Panc1 (cell line): ENCODE measurements around the gene SBK2. TPM values are rescaled to one million over a fixed set of nuclear protein-coding genes. Genes with fewer than 3 reads are reported as not detected.

Experiments
- ATAC-seq: fragments of 200-7000 bp; cut with Tn5 transposase; 2 replicates; pipeline ENCODE4 v1.9.1; 2020; ENCODE audit warnings: mild to moderate bottlenecking, moderate library complexity
- BruUV-seq: library from RNA; stranded (reverse); fragments of 400-500 nt; replicated peaks from 2 replicates; lab custom pipeline; 2021; lab: Mats Ljungman, UMichigan
- CTCF ChIA-PET: fragments of 300-600 bp; sonication (Branson Sonifier 250); formaldehyde crosslinking; loops from one replicate; lab custom pipeline; 2022; ENCODE audit warnings: antibody characterized with exemption; lab: Charles Lee
- POLR2A ChIA-PET: fragments of 300-600 bp; sonication (Branson Sonifier 250); formaldehyde crosslinking; loops from one replicate; lab custom pipeline; 2022; ENCODE audit warnings: antibody characterized with exemption; lab: Charles Lee
- DNase-seq: peaks from one replicate; pipeline ENCODE4 v3.0.0-alpha.2; 2010; ENCODE audit warnings: low read depth, low spot score
- H3K27ac ChIP-seq: 2 replicates; pipeline ENCODE4 v1.5.1; 2011; ENCODE audit warnings: mild to moderate bottlenecking, low read length, inconsistent platforms
- H3K27me3 ChIP-seq: fragments of 200-500 bp; sonication (Bioruptor generic); 2 replicates; pipeline ENCODE4 v1.6.0; 2014; ENCODE audit warnings: low read length, inconsistent platforms; ENCODE audit not compliant: control insufficient read depth, insufficient read depth
- H3K36me3 ChIP-seq: fragments of 200-500 bp; sonication (Bioruptor generic); 2 replicates; pipeline ENCODE4 v1.5.1; 2014; ENCODE audit warnings: inconsistent platforms, mild to moderate bottlenecking, low read length, moderate library complexity; ENCODE audit not compliant: control insufficient read depth, insufficient read depth
- H3K4me1 ChIP-seq: 2 replicates; pipeline ENCODE4 v1.5.1; 2011; ENCODE audit warnings: inconsistent platforms, mild to moderate bottlenecking, low read length, moderate library complexity; ENCODE audit not compliant: control insufficient read depth, insufficient read depth
- H3K4me3 ChIP-seq, 2 experiments: 2 replicates each; pipeline ENCODE4 v1.5.1; 2011 to 2012; ENCODE audit warnings: low read depth in 2 of 2, low read length in 2 of 2, mild to moderate bottlenecking in 2 of 2, inconsistent platforms in 1 of 2, moderate library complexity in 1 of 2
- H3K9me3 ChIP-seq: fragments of 200-500 bp; sonication (Bioruptor generic); 2 replicates; pipeline ENCODE4 v1.5.1; 2014; ENCODE audit warnings: low read depth, mild to moderate bottlenecking, inconsistent platforms, low read length, moderate library complexity; ENCODE audit not compliant: control insufficient read depth, insufficient read depth
- POLR2AphosphoS5 ChIP-seq: IDR thresholded peaks from 2 replicates; pipeline ENCODE4 v1.6.1; 2012; ENCODE audit warnings: mild to moderate bottlenecking, low read depth, low read length, moderate library complexity
- SIN3A ChIP-seq: IDR thresholded peaks from 2 replicates; pipeline ENCODE4 v1.6.1; 2012; ENCODE audit warnings: low read depth, mild to moderate bottlenecking, low read length, moderate library complexity, borderline replicate concordance; ENCODE audit not compliant: insufficient read depth
- TCF7L2 ChIP-seq: IDR thresholded peaks from 2 replicates; pipeline ENCODE4 v1.6.1; 2011; ENCODE audit warnings: mild to moderate bottlenecking, low read depth, low read length, inconsistent platforms
- in situ Hi-C: cut with HindIII; loops from 2 replicates; pipeline ENCODE4 v1.10.0; 2016; ENCODE audit warnings: low sequenced_read_pairs, low pct_unique_long_range_greater_than_20kb
- intact Hi-C: fragments of 100-400 bp; cut with micrococcal nuclease; formaldehyde crosslinking; loops from one replicate; pipeline ENCODE4 v1.10.0; 2022; ENCODE audit not compliant: unreplicated experiment
- total RNA-seq: library from RNA; stranded (reverse); gene quantifications from one replicate; pipeline ENCODE4 v1.2.1, GENCODE V29; 2021; ENCODE audit not compliant: unreplicated experiment
- TF ChIP-seq, protein P1 (sequence below), 2 experiments: IDR thresholded peaks; 2 replicates each; pipeline ENCODE4 v1.6.1; 2011 to 2012; ENCODE audit warnings: low read depth in 2 of 2, control low read depth in 1 of 2, low read length in 1 of 2, mild to moderate bottlenecking in 1 of 2, moderate library complexity in 1 of 2; ENCODE audit not compliant: insufficient read depth in 1 of 2
- TF ChIP-seq, protein P2 (sequence below): fragments of 450-650 bp; IDR thresholded peaks from 2 replicates; pipeline ENCODE4 v1.5.1; 2017; ENCODE audit warnings: mild to moderate bottlenecking

The SBK2 gene
- total RNA-seq, 1 experiment from 2014 or later: 0.69 TPM

GRCh38 chr19:55502197-55502952 is 34.6 kb downstream of the SBK2 start:
- DNase-seq (no peak), ATAC-seq (no peak)
- in situ Hi-C loops: no loop called here
- Histone ChIP-seq H3K27me3 (no peaks in the 10 kb centered on the region), H3K4me1 (no peaks in the 10 kb centered on the region), H3K27ac (no peak overlapping the region), H3K36me3 (no peaks in the 10 kb centered on the region), H3K4me3 (no peak overlapping the region), H3K9me3 (no peaks in the 10 kb centered on the region)
- POLR2A ChIA-PET: no interaction called here
- CTCF ChIA-PET: no interaction called here
- no TSS peak for BruUV-seq
- TF ChIP-seq, protein P1, sequence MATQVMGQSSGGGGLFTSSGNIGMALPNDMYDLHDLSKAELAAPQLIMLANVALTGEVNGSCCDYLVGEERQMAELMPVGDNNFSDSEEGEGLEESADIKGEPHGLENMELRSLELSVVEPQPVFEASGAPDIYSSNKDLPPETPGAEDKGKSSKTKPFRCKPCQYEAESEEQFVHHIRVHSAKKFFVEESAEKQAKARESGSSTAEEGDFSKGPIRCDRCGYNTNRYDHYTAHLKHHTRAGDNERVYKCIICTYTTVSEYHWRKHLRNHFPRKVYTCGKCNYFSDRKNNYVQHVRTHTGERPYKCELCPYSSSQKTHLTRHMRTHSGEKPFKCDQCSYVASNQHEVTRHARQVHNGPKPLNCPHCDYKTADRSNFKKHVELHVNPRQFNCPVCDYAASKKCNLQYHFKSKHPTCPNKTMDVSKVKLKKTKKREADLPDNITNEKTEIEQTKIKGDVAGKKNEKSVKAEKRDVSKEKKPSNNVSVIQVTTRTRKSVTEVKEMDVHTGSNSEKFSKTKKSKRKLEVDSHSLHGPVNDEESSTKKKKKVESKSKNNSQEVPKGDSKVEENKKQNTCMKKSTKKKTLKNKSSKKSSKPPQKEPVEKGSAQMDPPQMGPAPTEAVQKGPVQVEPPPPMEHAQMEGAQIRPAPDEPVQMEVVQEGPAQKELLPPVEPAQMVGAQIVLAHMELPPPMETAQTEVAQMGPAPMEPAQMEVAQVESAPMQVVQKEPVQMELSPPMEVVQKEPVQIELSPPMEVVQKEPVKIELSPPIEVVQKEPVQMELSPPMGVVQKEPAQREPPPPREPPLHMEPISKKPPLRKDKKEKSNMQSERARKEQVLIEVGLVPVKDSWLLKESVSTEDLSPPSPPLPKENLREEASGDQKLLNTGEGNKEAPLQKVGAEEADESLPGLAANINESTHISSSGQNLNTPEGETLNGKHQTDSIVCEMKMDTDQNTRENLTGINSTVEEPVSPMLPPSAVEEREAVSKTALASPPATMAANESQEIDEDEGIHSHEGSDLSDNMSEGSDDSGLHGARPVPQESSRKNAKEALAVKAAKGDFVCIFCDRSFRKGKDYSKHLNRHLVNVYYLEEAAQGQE (IDR thresholded peaks at IDR 0.05; ENCODE audit: insufficient read depth in 1 of 2, low read depth in 2 of 2, low read length in 1 of 2): no peak
- no peak for TF ChIP-seq SIN3A
- TF ChIP-seq, protein P2, sequence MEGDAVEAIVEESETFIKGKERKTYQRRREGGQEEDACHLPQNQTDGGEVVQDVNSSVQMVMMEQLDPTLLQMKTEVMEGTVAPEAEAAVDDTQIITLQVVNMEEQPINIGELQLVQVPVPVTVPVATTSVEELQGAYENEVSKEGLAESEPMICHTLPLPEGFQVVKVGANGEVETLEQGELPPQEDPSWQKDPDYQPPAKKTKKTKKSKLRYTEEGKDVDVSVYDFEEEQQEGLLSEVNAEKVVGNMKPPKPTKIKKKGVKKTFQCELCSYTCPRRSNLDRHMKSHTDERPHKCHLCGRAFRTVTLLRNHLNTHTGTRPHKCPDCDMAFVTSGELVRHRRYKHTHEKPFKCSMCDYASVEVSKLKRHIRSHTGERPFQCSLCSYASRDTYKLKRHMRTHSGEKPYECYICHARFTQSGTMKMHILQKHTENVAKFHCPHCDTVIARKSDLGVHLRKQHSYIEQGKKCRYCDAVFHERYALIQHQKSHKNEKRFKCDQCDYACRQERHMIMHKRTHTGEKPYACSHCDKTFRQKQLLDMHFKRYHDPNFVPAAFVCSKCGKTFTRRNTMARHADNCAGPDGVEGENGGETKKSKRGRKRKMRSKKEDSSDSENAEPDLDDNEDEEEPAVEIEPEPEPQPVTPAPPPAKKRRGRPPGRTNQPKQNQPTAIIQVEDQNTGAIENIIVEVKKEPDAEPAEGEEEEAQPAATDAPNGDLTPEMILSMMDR: no peak
- TF ChIP-seq TCF7L2: no peak
- TF ChIP-seq POLR2AphosphoS5: no peak
- intact Hi-C loops: no loop called here

- Histone ChIP-seq H3K4me1 (no peaks in the 10 kb centered on the region), H3K4me3 (no peak overlapping the region), H3K9me3 (no peaks in the 10 kb centered on the region), H3K36me3 (no peaks in the 10 kb centered on the region), H3K27ac (no peak overlapping the region), H3K27me3 (no peaks in the 10 kb centered on the region)
- DNase-seq: no peak
- in situ Hi-C loops (no loop called here), intact Hi-C loops (no loop called here)
- BruUV-seq: no TSS peak
- TF ChIP-seq SIN3A: no peak
- TF ChIP-seq TCF7L2: no peak
- TF ChIP-seq, protein P1 (IDR thresholded peaks at IDR 0.05; ENCODE audit: insufficient read depth in 1 of 2, low read depth in 2 of 2, low read length in 1 of 2): no peak
- ChIA-PET CTCF (no interaction called here), POLR2A (no interaction called here)
- no peak for ATAC-seq
Observed at GRCh38 chr19:55500368-55500952, 36.5 kb downstream of the SBK2 start.
